Neural cell (in vitro differentiated cells): ENCODE measurements around the gene NOB1. TPM values are rescaled to one million over a fixed set of nuclear protein-coding genes. Genes with fewer than 3 reads are reported as not detected.

ENCODE experiments used
- H2AFZ ChIP-seq: fragments of 200-600, 300-800 bp; sonication (generic), shearing (Covaris generic); 2 replicates; pipeline ENCODE4 v1.6.0; 2014; ENCODE audit warnings: low read depth, mild to moderate bottlenecking, antibody characterized with exemption, low read length, moderate library complexity
- H3F3A ChIP-seq: fragments of 200-600 bp; shearing (Covaris generic); 2 replicates; pipeline ENCODE4 v1.6.1; 2016; ENCODE audit warnings: mild to moderate bottlenecking, moderate library complexity, mixed read lengths, antibody characterized with exemption, low read length; ENCODE audit not compliant: insufficient read depth, poor library complexity, severe bottlenecking
- H3K27ac ChIP-seq: fragments of 200-600, 300-800 bp; sonication (generic), shearing (Covaris generic); 2 replicates; pipeline ENCODE4 v1.5.1; 2014; ENCODE audit warnings: mild to moderate bottlenecking, low read length, moderate library complexity
- H3K27me3 ChIP-seq: fragments of 300-800, 200-600 bp; sonication (generic), shearing (Covaris generic); 2 replicates; pipeline ENCODE4 v1.6.0; 2014; ENCODE audit warnings: mild to moderate bottlenecking, low read depth, low read length, moderate library complexity; ENCODE audit not compliant: insufficient read depth
- H3K36me3 ChIP-seq: fragments of 300-800, 200-600 bp; sonication (generic), shearing (Covaris generic); 2 replicates; pipeline ENCODE4 v1.5.1; 2014; ENCODE audit warnings: mild to moderate bottlenecking, antibody characterized with exemption, low read length, moderate library complexity; ENCODE audit not compliant: insufficient read depth
- H3K4me2 ChIP-seq: fragments of 300-800, 200-600 bp; sonication (generic), shearing (Covaris generic); 2 replicates; pipeline ENCODE4 v1.6.0; 2014; ENCODE audit warnings: mild to moderate bottlenecking, low read length
- H3K4me3 ChIP-seq: fragments of 300-800, 200-600 bp; sonication (generic), shearing (Covaris generic); 2 replicates; pipeline ENCODE4 v1.5.1; 2014; ENCODE audit warnings: mild to moderate bottlenecking, low read length, moderate library complexity
- H3K79me2 ChIP-seq: fragments of 200-600 bp; shearing (Covaris generic); replicated peaks from 2 replicates; pipeline ENCODE4 v1.6.0; 2014; ENCODE audit warnings: mild to moderate bottlenecking, low read length, moderate library complexity; ENCODE audit not compliant: insufficient read depth
- H3K9ac ChIP-seq: fragments of 300-800, 200-600 bp; sonication (generic), shearing (Covaris generic); 2 replicates; pipeline ENCODE4 v1.6.1; 2016; ENCODE audit warnings: mild to moderate bottlenecking, low read length, mixed read lengths
- H3K9me2 ChIP-seq: fragments of 200-600 bp; shearing (Covaris generic); 2 replicates; pipeline ENCODE4 v1.6.1; 2016; ENCODE audit warnings: mild to moderate bottlenecking, low read length, mixed read lengths; ENCODE audit not compliant: insufficient read depth
- H3K9me3 ChIP-seq: fragments of 200-600, 300-800 bp; sonication (generic), shearing (Covaris generic); 2 replicates; pipeline ENCODE4 v1.6.1; 2016; ENCODE audit warnings: mild to moderate bottlenecking, mixed run types, low read length, moderate library complexity, mixed read lengths
- H4K20me1 ChIP-seq: fragments of 200-600 bp; shearing (Covaris generic); 2 replicates; pipeline ENCODE4 v1.6.1; 2016; ENCODE audit warnings: mild to moderate bottlenecking, mixed run types; ENCODE audit not compliant: insufficient read depth
- CTCF ChIP-seq: fragments of 450-650 bp; IDR thresholded peaks from 2 replicates; pipeline ENCODE4 v1.5.1; 2014; ENCODE audit warnings: antibody characterized with exemption, mild to moderate bottlenecking, moderate library complexity; ENCODE audit not compliant: poor library complexity, severe bottlenecking
- EP300 ChIP-seq: fragments of 450-650 bp; conservative IDR thresholded peaks from 2 replicates; pipeline ENCODE4 v1.6.1; 2014; ENCODE audit warnings: antibody characterized with exemption, mild to moderate bottlenecking, moderate library complexity; ENCODE audit not compliant: poor library complexity, severe bottlenecking
- EZH2 ChIP-seq: fragments of 200-600, 300-800 bp; shearing (Covaris generic), sonication (generic); IDR thresholded peaks from 2 replicates; pipeline ENCODE4 v1.6.1; 2014; ENCODE audit warnings: antibody characterized with exemption, low read length, borderline replicate concordance, mild to moderate bottlenecking; ENCODE audit not compliant: insufficient read depth, poor library complexity, severe bottlenecking
- MXI1 ChIP-seq: fragments of 450-650 bp; conservative IDR thresholded peaks from 2 replicates; pipeline ENCODE4 v1.6.1; 2014; ENCODE audit warnings: antibody characterized with exemption, mild to moderate bottlenecking; ENCODE audit not compliant: poor library complexity, severe bottlenecking
- POLR2AphosphoS5 ChIP-seq: IDR thresholded peaks from 2 replicates; pipeline ENCODE4 v1.6.1; 2012
- RAD21 ChIP-seq: fragments of 450-650 bp; conservative IDR thresholded peaks from 2 replicates; pipeline ENCODE4 v1.6.1; 2014; ENCODE audit warnings: antibody characterized with exemption, mild to moderate bottlenecking, moderate library complexity
- SMC3 ChIP-seq: fragments of 450-650 bp; conservative IDR thresholded peaks from 2 replicates; pipeline ENCODE4 v1.6.1; 2014; ENCODE audit warnings: antibody characterized with exemption, mild to moderate bottlenecking, moderate library complexity; ENCODE audit not compliant: poor library complexity
- TAF1 ChIP-seq: IDR thresholded peaks from 2 replicates; pipeline ENCODE4 v1.6.1; 2012; ENCODE audit warnings: low read depth
- polyA plus RNA-seq: library from polyadenylated mRNA; depleted of rRNA; stranded (reverse); fragments of >200 nt; gene quantifications from 2 replicates; pipeline ENCODE4 v1.2.3, GENCODE V29; 2014
- TF ChIP-seq, protein P1 (sequence below): IDR thresholded peaks from 2 replicates; pipeline ENCODE4 v1.6.1; 2012; ENCODE audit warnings: borderline replicate concordance

NOB1 gene
- polyA plus RNA-seq, 1 donor from 2014 or later: 8.7 TPM

GRCh38 chr16:69720822-69721430 lies 33.8 kb downstream of the NOB1 start:
- no peak overlapping the region for H3K4me3 ChIP-seq
- H2AFZ ChIP-seq: no peak overlapping the region
- H3K9me3 ChIP-seq: no peaks in the 10 kb centered on the region
- no peak overlapping the region for H3K27ac ChIP-seq
- no peaks in the 10 kb centered on the region for H3K9me2 ChIP-seq
- H3F3A ChIP-seq: no peaks in the 10 kb centered on the region
- H3K36me3 ChIP-seq: no peaks in the 10 kb centered on the region
- H3K79me2 ChIP-seq: no peaks in the 10 kb centered on the region
- H4K20me1 ChIP-seq: no peaks in the 10 kb centered on the region
- TF ChIP-seq, protein P1, sequence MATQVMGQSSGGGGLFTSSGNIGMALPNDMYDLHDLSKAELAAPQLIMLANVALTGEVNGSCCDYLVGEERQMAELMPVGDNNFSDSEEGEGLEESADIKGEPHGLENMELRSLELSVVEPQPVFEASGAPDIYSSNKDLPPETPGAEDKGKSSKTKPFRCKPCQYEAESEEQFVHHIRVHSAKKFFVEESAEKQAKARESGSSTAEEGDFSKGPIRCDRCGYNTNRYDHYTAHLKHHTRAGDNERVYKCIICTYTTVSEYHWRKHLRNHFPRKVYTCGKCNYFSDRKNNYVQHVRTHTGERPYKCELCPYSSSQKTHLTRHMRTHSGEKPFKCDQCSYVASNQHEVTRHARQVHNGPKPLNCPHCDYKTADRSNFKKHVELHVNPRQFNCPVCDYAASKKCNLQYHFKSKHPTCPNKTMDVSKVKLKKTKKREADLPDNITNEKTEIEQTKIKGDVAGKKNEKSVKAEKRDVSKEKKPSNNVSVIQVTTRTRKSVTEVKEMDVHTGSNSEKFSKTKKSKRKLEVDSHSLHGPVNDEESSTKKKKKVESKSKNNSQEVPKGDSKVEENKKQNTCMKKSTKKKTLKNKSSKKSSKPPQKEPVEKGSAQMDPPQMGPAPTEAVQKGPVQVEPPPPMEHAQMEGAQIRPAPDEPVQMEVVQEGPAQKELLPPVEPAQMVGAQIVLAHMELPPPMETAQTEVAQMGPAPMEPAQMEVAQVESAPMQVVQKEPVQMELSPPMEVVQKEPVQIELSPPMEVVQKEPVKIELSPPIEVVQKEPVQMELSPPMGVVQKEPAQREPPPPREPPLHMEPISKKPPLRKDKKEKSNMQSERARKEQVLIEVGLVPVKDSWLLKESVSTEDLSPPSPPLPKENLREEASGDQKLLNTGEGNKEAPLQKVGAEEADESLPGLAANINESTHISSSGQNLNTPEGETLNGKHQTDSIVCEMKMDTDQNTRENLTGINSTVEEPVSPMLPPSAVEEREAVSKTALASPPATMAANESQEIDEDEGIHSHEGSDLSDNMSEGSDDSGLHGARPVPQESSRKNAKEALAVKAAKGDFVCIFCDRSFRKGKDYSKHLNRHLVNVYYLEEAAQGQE: no peak
- TF ChIP-seq TAF1 (no peak), EZH2 (no peak), POLR2AphosphoS5 (no peak)
- H3K27me3 ChIP-seq: no peaks in the 10 kb centered on the region
- H3K4me2 ChIP-seq: no peak overlapping the region
- H3K9ac ChIP-seq: no peak overlapping the region

DNA sequence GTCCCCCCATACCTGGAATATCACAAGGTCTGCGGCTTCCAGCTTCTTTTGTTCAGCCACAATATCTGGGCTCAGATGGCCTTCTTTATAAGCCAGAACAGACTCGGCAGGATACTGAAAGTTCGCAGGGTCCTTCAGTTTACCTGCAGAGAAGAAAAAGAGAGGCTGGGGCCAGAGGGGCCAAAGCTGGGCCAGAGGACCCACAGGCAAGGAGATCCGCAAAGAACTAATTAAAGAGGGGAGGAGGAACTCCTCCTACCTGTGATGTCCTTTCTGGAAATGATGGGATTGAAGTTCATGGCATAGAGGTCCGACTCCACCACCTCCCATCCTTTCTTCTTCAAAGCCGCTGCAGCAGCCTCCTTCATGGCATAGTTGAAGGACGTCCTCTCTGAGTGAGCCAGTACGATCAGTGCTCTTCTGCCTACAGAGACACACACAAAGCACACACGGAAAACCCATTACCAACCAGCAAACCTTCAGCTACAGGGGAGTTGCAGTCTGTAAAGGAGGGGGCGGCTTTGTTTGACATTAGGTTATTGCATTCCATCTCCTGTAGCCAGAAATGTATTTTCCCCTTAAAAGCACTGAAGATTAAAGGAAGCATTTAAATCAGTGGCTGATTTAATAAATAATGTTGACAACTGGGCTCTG lies 36.5 kb downstream of the NOB1 start:
- Histone ChIP-seq H3K9ac (no peak overlapping the region), H3K4me2 (no peak overlapping the region), H3K27ac (no peak overlapping the region), H3F3A (no peaks in the 10 kb centered on the region), H3K9me3 (no peaks in the 10 kb centered on the region), H3K4me3 (no peak overlapping the region), H3K9me2 (no peaks in the 10 kb centered on the region), H2AFZ (no peak overlapping the region), H3K79me2 (no peaks in the 10 kb centered on the region), H3K36me3 (no peaks in the 10 kb centered on the region), H3K27me3 (no peaks in the 10 kb centered on the region), H4K20me1 (no peaks in the 10 kb centered on the region)
- TF ChIP-seq RAD21 (no peak), CTCF (no peak), POLR2AphosphoS5 (no peak), EP300 (no peak), TAF1 (no peak), EZH2 (no peak), MXI1 (no peak), SMC3 (no peak)
- TF ChIP-seq, protein P1: no peak
